ENCODE measurements around the gene TOM1L2.

DNA sequence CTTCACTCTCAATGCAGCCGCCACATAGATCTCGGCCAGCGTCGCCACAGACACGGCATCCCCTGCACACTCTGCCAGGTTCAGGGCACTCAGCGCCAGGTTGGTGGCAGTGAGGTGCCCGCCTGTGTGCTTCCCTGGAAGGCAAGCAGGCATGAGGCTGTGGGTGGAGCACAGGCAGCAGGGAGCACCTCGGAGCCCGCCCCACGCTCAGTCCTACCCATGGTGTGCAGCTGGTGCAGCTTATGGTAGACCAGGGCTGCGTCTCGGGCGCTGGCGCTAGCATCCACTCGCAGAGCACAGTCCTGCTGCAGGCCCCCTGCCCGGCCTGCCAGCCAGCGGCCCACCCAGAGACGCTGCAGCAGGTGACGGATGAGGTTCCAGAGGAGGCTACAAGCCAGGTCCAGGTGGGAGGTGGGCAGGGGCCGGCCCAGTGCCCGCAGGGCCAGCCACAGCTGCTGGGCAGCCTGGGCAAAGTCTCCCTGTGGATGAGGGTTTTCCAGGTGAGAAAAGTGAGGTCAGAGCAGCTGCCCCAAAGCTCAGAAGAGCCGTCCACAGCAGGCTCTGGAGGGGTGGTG lies 155.9 kb downstream of the TOM1L2 start:
- TF ChIP-seq EZH2phosphoT487 (IDR thresholded peaks at IDR 0.05) (no peak), CTCF (IDR thresholded peaks at IDR 0.05) (no peak)
